Amygdala (tissue), 56 donors: ENCODE measurements around the gene SEC22A.
"Not testable (repeated sequence)": the region's sequence is repeated elsewhere in the genome, so short reads cannot be mapped to it uniquely, and the experiment has no call there.

ENCODE experiments used
- DNase-seq, 56 donors: peaks; one replicate each; lab custom pipeline; 2025; lab: John Stamatoyannopoulos, UW

The SEC22A gene

DNA sequence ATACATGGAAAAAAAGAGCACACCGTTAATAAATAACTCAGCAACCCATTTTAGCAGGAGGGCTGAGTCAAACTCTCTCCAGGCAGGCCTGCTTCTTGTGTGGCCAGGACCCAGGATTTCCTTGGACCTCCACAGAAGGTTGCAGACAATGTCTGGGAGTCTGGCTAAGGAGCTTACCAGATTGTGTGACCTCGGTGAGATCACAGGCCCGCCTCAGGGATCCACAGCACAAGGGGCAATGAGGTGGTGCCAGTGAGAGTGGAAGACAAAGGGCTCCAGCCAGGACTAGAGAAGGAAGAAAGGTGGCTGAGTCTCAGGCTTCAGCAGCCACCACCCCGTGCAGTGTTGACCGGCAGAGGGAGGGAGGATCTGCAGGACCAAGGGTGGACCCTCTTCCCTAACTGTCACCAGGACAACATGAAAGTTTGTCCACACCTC is 32.2 kb upstream of the SEC22A start:
- no peak for DNase-seq

- no peak for DNase-seq
Observed at GRCh38 chr3:123169930-123170329, 31.8 kb upstream of the SEC22A start.

GRCh38 chr3:123180791-123181190 is 21.0 kb upstream of the SEC22A start:
- no peak for DNase-seq

GRCh38 chr3:123186695-123187094 is 15.0 kb upstream of the SEC22A start:
- no peak for DNase-seq

- DNase-seq, result no peak
Observed at GRCh38 chr3:123188058-123188457, 13.7 kb upstream of the SEC22A start.

- DNase-seq, result no peak
Observed at GRCh38 chr3:123193448-123194101, 8.2 kb upstream of the SEC22A start.

DNA sequence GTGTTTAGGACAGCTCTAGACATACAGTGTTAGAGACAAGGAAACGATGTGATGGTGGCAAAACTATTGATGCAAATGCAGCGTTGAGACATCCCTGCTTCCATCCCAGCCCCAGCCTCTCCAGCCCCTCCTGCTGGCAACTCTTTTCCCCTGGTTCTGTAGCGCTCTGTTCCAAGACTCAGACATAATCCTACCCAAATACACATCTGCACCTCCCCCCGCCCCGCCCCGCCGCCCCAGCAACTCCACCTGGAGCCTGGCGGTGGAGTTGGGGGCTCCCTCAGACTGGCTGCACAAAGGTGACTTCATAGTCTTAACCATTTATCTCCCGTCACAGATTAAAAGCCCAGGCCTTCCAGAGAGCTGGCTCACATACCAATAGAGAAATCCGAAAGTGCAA is 7.2 kb upstream of the SEC22A start:
- DNase-seq, result peak in 4 of 56 donors; percentile 0 to 6 (median 2)

DNA sequence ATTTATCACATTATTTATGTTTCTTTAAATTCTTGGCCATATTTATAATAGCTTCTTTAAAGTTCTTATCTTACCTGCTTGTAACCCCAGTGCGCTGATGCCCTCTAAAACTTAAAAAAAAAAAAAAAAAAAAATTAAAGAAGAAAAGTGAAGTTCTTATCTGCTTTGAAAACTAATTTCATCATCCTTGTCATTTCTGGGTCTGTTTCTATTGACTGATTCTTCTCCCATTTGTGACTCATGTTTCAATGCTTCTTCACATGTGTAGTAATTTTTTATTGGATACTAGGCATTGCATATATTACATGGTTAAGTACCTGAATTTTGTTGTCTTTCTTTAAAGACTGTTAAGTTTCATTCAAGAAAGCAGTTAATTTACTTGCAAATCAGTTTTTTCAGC is 3.4 kb upstream of the SEC22A start:
- no peak for DNase-seq

- DNase-seq, result no peak
Observed at GRCh38 chr3:123201223-123201556, 553 bp upstream of the SEC22A start.

GRCh38 chr3:123202451-123202850 is 708 bp downstream of the SEC22A start:
- DNase-seq, result no peak

GRCh38 chr3:123218990-123219389 is 17.2 kb downstream of the SEC22A start:
- no peak for DNase-seq

- DNase-seq, result not testable (repeated sequence)
Observed at GRCh38 chr3:123221369-123221768, 19.6 kb downstream of the SEC22A start.

GRCh38 chr3:123225016-123225415 is 23.3 kb downstream of the SEC22A start:
- no peak for DNase-seq

DNA sequence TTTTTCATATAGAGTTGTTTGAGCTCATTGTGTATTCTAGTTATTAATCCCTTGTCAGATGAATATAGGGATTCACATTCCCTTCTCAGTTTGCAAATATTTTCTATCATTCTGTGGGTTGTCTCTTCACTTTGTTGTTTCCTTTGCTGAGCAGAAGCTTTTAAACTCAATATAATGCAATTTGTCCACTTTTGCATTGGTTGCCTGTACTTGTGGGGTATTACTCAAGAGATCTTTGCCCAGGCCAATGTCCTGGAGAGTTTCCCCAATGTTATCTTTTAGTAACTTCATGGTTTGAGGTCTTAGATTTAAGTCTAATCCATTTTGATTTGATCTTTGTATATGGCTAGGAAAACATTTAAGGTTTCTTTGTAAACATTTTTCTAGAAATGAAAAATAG is 24.8 kb downstream of the SEC22A start:
- no peak for DNase-seq

- no peak for DNase-seq
Observed at GRCh38 chr3:123229145-123229544, 27.4 kb downstream of the SEC22A start.

DNA sequence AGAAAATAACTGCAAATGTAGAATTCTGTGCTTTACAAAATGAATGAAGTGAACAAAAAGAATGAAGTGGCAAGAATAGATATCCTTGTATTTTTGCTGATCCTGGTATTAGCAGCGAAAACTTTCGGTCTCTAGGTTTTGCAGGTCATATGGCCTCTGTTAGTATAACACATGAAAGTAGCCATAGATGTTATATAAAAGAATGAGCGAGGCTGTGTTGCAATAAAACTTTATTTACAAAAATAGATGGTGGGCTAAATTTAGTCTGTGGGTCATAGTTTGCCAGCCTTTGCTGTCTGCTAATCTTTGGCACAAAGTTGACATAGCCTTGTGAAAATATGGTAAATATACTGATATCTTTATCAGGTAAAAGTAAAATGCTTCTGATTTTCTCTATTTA is 35.2 kb downstream of the SEC22A start:
- DNase-seq, result no peak

- not testable (repeated sequence) for DNase-seq
Observed at GRCh38 chr3:123239186-123239585, 37.4 kb downstream of the SEC22A start.

GRCh38 chr3:123239756-123240155 is 38.0 kb downstream of the SEC22A start:
- no peak for DNase-seq

DNA sequence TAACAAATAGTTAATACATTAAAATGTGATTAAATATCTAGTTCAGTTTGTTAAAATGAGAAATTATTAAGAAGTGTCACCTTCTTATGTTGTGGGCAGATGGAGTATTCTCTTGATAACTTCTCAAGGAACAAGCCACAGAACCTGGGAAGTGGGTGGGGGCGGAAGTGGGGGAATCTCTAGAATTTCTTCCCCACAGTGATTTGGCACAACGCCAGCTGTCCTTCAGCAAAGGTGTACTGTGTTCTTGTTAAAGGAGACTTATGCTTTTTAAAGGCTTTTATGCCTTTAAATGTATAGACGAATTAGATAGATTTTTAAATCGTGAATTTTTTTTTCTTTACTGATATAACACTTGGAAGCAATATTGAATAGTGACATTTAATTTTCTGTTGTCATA is 42.4 kb downstream of the SEC22A start:
- peak in 6 of 56 donors; percentile 2 to 34 (median 8) for DNase-seq

DNA sequence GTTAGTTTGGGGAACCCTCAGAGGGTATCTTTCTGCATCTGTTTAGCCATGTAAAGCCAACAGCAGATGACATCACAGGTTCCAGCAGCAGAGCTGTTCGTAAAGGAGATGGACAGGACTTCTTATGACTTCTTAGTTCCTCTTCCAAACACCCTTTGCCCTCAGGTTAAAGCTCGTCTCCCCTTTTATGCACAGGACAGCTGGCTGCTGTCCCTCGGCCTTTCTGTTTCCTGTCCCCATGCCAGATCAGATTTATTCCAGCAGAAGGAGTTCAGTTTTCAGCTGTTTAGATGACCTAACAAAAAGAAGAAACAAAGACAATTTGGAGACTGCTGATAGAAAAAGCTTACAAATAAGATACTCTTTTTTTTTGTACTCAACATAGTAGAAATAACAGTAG is 45.1 kb downstream of the SEC22A start:
- DNase-seq, result no peak

DNA sequence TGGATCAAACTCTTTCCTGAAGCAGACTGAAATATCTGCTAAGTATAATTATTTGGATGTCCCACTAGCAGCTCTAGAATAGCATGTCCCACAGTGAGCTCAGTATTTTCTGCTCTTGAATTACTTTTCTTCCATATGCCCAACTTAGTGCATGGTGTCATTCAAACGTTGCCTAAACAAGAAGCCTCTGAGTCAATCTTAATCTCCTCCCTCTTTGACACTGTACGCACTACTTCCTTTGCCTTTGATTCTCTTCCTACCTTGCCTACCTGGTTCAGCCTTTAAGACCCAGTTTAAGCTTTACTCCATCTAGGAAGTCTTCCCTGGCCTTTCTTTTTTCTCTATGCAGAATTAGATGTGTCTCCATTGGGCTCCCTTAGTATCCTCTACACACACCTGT is 54.5 kb downstream of the SEC22A start:
- no peak for DNase-seq

DNA sequence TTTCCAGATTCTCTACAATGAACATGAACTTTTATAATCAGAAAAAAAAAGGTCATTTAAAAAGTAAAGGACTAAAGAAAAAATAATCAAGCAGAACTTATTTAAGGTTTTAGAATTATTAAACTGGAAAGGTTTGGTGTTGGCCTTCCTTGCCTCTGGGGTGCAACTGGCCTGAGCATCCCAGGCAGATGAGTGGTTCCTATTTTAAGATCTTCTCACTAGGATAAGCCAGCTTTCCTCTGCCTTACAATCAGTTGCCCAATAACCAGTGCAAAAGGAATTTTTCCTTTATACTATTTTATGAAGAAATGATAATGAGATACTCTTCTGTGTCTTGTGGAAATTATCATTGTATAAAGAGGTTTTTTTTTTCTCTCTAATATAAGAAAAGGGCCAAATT is 56.6 kb downstream of the SEC22A start:
- DNase-seq, result no peak

DNA sequence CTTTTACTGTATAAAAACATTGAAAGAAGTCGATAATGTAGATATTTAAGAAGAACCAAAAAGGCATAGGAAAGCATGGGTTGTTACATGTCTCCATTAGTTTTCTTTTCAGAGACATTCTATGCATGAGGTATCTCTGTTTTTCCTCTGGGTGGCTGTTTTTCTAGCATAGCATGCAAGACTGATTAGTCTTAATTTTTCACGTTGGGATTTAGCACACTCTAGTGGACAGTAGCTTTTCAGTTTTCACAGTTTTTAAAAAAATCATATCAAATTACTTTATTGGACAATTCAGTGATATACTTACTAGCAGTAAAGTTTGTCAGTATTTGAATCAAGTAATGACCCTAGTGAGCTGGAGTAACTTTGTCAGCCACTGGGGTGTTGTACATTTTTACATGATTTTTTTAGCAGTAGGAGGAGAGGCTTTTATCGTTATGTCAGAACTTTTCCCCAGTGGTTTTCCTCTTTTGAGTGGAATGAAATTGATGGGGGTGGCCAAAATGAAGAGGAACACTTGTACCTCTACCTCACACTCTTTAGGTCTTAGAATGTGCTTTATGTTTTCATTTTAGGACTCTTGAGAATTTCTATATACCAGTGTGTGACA is 57.2 kb downstream of the SEC22A start:
- DNase-seq, result peak in 1 of 56 donors; percentile 25
